Measurements from ENCODE around the gene GSX2. TPM values are rescaled to one million over a fixed set of nuclear protein-coding genes. Genes with fewer than 3 reads are reported as not detected.

The GSX2 gene
- total and polyA plus RNA-seq, 2 of the 13 experiments (the other 11 are each of a cell fraction or from before 2014, with no cell fraction given): not detected

GRCh38 chr4:54082168-54082567 lies 17.8 kb upstream of the GSX2 start (continued):
- TF ChIP-seq PBX2 (CRISPR knock-in tag; IDR thresholded peaks at IDR 0.05) (peak; percentile 85), SIN3B (IDR thresholded peaks at IDR 0.05; ENCODE audit: low read length) (no peak), ZBTB44 (CRISPR knock-in tag; IDR thresholded peaks at IDR 0.05) (no peak), GPN1 (CRISPR knock-in tag; IDR thresholded peaks at IDR 0.05; ENCODE audit: borderline replicate concordance) (no peak), ZFAT (CRISPR knock-in tag; conservative IDR thresholded peaks at IDR 0.05) (no peak), GTF2F1 (IDR thresholded peaks at IDR 0.05; ENCODE audit: low read length) (no peak), ZNF790 (CRISPR knock-in tag; IDR thresholded peaks at IDR 0.05; ENCODE audit: borderline replicate concordance) (no peak), SAP130 (CRISPR knock-in tag; IDR thresholded peaks at IDR 0.05; ENCODE audit: low read depth) (peak; percentile 82), REXO4 (CRISPR knock-in tag; IDR thresholded peaks at IDR 0.05; ENCODE audit: borderline replicate concordance) (no peak), ZNF354B (CRISPR knock-in tag; IDR thresholded peaks at IDR 0.05) (no peak), ZNF777 (CRISPR knock-in tag; IDR thresholded peaks at IDR 0.05) (no peak), GATAD2A (CRISPR knock-in tag; IDR thresholded peaks at IDR 0.05) (peak; percentile 93), RNF2 (conservative IDR thresholded peaks at IDR 0.05; ENCODE audit: low read depth) (no peak)
- TF ChIP-seq, protein P1, sequence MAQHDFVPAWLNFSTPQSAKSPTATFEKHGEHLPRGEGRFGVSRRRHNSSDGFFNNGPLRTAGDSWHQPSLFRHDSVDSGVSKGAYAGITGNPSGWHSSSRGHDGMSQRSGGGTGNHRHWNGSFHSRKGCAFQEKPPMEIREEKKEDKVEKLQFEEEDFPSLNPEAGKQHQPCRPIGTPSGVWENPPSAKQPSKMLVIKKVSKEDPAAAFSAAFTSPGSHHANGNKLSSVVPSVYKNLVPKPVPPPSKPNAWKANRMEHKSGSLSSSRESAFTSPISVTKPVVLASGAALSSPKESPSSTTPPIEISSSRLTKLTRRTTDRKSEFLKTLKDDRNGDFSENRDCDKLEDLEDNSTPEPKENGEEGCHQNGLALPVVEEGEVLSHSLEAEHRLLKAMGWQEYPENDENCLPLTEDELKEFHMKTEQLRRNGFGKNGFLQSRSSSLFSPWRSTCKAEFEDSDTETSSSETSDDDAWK (CRISPR knock-in tag; IDR thresholded peaks at IDR 0.05): no peak
- TF ChIP-seq, protein P2, sequence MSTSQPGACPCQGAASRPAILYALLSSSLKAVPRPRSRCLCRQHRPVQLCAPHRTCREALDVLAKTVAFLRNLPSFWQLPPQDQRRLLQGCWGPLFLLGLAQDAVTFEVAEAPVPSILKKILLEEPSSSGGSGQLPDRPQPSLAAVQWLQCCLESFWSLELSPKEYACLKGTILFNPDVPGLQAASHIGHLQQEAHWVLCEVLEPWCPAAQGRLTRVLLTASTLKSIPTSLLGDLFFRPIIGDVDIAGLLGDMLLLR (CRISPR knock-in tag; IDR thresholded peaks at IDR 0.05): no peak
- TF ChIP-seq, protein P3, sequence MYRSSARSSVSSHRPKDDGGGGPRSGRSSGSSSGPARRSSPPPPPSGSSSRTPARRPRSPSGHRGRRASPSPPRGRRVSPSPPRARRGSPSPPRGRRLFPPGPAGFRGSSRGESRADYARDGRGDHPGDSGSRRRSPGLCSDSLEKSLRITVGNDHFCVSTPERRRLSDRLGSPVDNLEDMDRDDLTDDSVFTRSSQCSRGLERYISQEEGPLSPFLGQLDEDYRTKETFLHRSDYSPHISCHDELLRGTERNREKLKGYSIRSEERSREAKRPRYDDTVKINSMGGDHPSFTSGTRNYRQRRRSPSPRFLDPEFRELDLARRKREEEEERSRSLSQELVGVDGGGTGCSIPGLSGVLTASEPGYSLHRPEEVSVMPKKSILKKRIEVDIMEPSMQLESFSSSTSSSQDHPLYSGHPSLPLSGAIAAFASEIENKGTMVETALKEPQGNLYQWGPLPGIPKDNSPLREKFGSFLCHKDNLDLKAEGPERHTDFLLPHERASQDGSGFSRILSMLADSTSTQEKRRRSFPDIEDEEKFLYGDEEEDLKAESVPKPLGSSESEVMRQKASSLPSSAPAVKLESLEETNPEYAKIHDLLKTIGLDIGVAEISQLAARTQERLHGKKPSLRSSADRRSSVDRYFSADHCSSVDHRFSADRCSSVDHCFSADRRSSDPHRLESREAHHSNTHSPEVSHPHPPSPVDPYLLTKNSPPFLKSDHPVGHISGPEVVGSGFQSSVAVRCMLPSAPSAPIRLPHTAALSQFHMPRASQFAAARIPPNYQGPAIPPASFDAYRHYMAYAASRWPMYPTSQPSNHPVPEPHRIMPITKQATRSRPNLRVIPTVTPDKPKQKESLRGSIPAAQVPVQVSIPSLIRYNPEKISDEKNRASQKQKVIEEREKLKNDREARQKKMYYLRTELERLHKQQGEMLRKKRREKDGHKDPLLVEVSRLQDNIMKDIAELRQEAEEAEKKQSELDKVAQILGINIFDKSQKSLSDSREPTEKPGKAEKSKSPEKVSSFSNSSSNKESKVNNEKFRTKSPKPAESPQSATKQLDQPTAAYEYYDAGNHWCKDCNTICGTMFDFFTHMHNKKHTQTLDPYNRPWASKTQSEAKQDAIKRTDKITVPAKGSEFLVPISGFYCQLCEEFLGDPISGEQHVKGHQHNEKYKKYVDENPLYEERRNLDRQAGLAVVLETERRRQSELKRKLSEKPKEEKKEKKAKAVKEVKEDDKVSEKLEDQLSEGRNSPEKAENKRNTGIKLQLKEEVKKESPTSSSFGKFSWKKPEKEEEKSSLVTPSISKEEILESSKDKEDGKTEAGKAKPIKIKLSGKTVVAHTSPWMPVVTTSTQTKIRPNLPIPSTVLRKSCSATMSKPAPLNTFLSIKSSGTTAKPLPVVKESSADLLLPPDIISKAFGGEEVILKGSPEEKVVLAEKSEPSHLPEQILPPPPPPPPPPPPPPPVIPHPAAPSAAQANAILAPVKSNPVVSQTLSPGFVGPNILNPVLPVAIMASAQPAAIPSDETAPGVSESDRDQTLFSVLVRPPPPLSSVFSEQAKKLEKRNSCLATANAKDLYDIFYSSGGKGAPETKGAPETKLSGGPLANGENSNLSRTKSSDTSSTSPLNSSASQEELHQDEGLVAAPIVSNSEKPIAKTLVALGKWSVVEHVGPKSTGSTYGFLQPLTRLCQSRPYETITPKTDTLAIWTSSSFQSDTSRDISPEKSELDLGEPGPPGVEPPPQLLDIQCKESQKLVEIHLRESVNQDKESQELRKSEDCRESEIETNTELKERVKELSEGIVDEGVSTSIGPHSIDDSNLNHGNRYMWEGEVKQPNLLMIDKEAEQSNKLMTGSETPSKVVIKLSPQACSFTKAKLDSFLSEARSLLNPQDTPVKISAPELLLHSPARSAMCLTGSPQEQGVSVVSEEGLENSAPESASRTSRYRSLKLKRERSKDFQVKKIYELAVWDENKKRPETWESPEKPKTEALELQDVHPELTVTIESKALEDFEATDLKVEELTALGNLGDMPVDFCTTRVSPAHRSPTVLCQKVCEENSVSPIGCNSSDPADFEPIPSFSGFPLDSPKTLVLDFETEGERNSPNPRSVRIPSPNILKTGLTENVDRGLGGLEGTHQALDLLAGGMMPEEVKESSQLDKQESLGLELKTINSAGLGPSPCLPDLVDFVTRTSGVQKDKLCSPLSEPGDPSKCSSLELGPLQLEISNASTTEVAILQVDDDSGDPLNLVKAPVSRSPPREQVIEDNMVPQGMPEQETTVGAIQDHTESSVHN (CRISPR knock-in tag; IDR thresholded peaks at IDR 0.05): no peak
- TF ChIP-seq, protein P4, sequence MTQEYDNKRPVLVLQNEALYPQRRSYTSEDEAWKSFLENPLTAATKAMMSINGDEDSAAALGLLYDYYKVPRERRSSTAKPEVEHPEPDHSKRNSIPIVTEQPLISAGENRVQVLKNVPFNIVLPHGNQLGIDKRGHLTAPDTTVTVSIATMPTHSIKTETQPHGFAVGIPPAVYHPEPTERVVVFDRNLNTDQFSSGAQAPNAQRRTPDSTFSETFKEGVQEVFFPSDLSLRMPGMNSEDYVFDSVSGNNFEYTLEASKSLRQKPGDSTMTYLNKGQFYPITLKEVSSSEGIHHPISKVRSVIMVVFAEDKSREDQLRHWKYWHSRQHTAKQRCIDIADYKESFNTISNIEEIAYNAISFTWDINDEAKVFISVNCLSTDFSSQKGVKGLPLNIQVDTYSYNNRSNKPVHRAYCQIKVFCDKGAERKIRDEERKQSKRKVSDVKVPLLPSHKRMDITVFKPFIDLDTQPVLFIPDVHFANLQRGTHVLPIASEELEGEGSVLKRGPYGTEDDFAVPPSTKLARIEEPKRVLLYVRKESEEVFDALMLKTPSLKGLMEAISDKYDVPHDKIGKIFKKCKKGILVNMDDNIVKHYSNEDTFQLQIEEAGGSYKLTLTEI (CRISPR knock-in tag; conservative IDR thresholded peaks at IDR 0.05): no peak

All from HepG2 (cell line).